ENCODE results near the gene FOXE1. TPM values are rescaled to one million over a fixed set of nuclear protein-coding genes. Genes with fewer than 3 reads are reported as not detected.

The FOXE1 gene
- polyA plus RNA-seq, 1 experiment, result 0.07 TPM

DNA sequence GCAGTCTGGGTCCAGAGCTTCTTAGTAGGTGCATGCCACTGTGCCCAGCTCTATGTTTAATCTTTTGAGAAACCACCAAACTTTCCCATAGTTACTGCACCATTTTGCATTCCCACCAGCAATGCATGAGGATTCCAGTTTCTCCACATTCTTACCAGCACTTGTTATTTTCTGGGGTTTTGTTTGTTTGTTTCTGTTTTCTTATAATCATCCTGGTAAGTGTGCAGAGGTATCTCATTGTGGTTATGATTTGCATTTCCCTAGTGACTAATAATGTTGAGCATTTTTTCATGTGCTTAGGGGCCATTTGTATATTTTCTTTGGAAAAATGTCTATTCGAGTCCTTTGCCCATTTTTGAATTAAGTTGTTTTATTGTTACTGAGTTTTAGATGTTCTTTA is 11.4 kb downstream of the FOXE1 start:
- Histone ChIP-seq H3K9me3 (ENCODE audit: control insufficient read depth, insufficient read depth, low read length) (no peaks in the 10 kb centered on the region), H3K27me3 (ENCODE audit: control insufficient read depth, insufficient read depth, low read length) (peaks cover 39% of the 10 kb centered on the region), H3K27ac (ENCODE audit: low read depth, low read length) (no peak overlapping the region), H3K4me3 (ENCODE audit: low read depth, low read length) (no peak overlapping the region)
- POLR2A ChIA-PET, result interaction anchor here (0.6 kb wide), 1 partner anchor 58 kb away, joined by 4 read pairs; the partner anchor contains the start of gene TRMO
- TF ChIP-seq, protein P1, sequence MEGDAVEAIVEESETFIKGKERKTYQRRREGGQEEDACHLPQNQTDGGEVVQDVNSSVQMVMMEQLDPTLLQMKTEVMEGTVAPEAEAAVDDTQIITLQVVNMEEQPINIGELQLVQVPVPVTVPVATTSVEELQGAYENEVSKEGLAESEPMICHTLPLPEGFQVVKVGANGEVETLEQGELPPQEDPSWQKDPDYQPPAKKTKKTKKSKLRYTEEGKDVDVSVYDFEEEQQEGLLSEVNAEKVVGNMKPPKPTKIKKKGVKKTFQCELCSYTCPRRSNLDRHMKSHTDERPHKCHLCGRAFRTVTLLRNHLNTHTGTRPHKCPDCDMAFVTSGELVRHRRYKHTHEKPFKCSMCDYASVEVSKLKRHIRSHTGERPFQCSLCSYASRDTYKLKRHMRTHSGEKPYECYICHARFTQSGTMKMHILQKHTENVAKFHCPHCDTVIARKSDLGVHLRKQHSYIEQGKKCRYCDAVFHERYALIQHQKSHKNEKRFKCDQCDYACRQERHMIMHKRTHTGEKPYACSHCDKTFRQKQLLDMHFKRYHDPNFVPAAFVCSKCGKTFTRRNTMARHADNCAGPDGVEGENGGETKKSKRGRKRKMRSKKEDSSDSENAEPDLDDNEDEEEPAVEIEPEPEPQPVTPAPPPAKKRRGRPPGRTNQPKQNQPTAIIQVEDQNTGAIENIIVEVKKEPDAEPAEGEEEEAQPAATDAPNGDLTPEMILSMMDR (IDR thresholded peaks at IDR 0.05; ENCODE audit: low read depth, low read length), result no peak
- DNase-seq (ENCODE audit: low read depth, low spot score), result no peak
- CTCF ChIA-PET, result interaction anchor here (0.8 kb wide), 1 partner anchor 11 kb away, joined by 3 read pairs; no protein-coding TSS in a partner anchor

DNA sequence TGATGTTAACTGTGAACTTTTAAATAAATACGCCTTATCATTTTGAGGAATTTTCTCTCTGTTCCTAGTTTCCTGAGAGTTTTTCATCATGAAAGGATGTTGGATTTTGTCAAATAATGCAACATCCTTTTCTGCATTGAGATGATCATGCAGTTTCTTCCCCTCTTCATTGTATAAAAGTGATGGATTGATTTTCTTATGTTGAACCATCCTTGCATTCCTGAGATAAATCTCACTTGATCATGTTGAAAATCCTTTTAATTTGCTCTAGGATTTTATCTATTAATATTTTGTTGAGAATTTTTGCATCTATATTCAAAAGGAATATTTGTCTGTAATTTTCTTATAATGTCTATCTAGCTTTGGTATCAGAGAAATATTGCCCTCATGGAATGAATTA is 13.3 kb downstream of the FOXE1 start:
- H3K9me3 ChIP-seq (ENCODE audit: control insufficient read depth, insufficient read depth, low read length), result no peaks in the 10 kb centered on the region
- H3K27me3 ChIP-seq (ENCODE audit: control insufficient read depth, insufficient read depth, low read length), result peaks cover 28% of the 10 kb centered on the region
- ChIA-PET POLR2A (no interaction called here), CTCF (interaction anchor here (1.2 kb wide), 1 partner anchor 35 kb away, joined by 9 read pairs; no protein-coding TSS in a partner anchor)
- H3K4me3 ChIP-seq (ENCODE audit: low read depth, low read length), result no peak overlapping the region
- H3K27ac ChIP-seq (ENCODE audit: low read depth, low read length), result no peak overlapping the region
- DNase-seq (ENCODE audit: low read depth, low spot score), result no peak
- TF ChIP-seq, protein P1 (IDR thresholded peaks at IDR 0.05; ENCODE audit: low read depth, low read length), result no peak

- ChIA-PET POLR2A (no interaction called here), CTCF (no interaction called here)
- H3K4me3 ChIP-seq (ENCODE audit: low read depth, low read length), result no peak overlapping the region
- H3K27ac ChIP-seq (ENCODE audit: low read depth, low read length), result no peak overlapping the region
- peaks cover 28% of the 10 kb centered on the region for H3K27me3 ChIP-seq (ENCODE audit: control insufficient read depth, insufficient read depth, low read length)
- TF ChIP-seq, protein P1 (IDR thresholded peaks at IDR 0.05; ENCODE audit: low read depth, low read length), result no peak
- no peaks in the 10 kb centered on the region for H3K9me3 ChIP-seq (ENCODE audit: control insufficient read depth, insufficient read depth, low read length)
- DNase-seq (ENCODE audit: low read depth, low spot score), result no peak
Observed at GRCh38 chr9:97866848-97867247, 13.8 kb downstream of the FOXE1 start.

- POLR2A ChIA-PET, result no interaction called here
- TF ChIP-seq, protein P1 (IDR thresholded peaks at IDR 0.05; ENCODE audit: low read depth, low read length), result no peak
- Histone ChIP-seq H3K9me3 (ENCODE audit: control insufficient read depth, insufficient read depth, low read length) (no peaks in the 10 kb centered on the region), H3K27me3 (ENCODE audit: control insufficient read depth, insufficient read depth, low read length) (peaks cover 12% of the 10 kb centered on the region), H3K27ac (ENCODE audit: low read depth, low read length) (no peak overlapping the region), H3K4me3 (ENCODE audit: low read depth, low read length) (no peak overlapping the region)
- no peak for DNase-seq (ENCODE audit: low read depth, low spot score)
- CTCF ChIA-PET, result interaction anchor here (0.6 to 0.7 kb wide), 2 partner anchors 32 to 1637 kb away, joined by 3 to 4 read pairs; no protein-coding TSS in a partner anchor
Observed at GRCh38 chr9:97868859-97869258, 15.8 kb downstream of the FOXE1 start.

- no peak for DNase-seq (ENCODE audit: low read depth, low spot score)
- TF ChIP-seq, protein P1 (IDR thresholded peaks at IDR 0.05; ENCODE audit: low read depth, low read length), result no peak
- H3K27me3 ChIP-seq (ENCODE audit: control insufficient read depth, insufficient read depth, low read length), result peaks cover 8% of the 10 kb centered on the region
- H3K27ac ChIP-seq (ENCODE audit: low read depth, low read length), result no peak overlapping the region
- POLR2A ChIA-PET, result no interaction called here
- H3K9me3 ChIP-seq (ENCODE audit: control insufficient read depth, insufficient read depth, low read length), result no peaks in the 10 kb centered on the region
- CTCF ChIA-PET, result no interaction called here
- no peak overlapping the region for H3K4me3 ChIP-seq (ENCODE audit: low read depth, low read length)
Observed at GRCh38 chr9:97873425-97873824, 20.4 kb downstream of the FOXE1 start.
